ENCODE data around the gene OR10A7. TPM values are rescaled to one million over a fixed set of nuclear protein-coding genes. Genes with fewer than 3 reads are reported as not detected.

OR10A7 gene
- polyA plus RNA-seq, 4 donors, result not detected

Other genes starting within 250 kb of the OR10A7 start
- 1 to 10 TPM in 2 of 4 donors, under 1 TPM in 2; 0.45 to 1.6 (median 0.97) TPM for gene TESPA1, start 236.3 kb upstream of the OR10A7 start, polyA plus RNA-seq
- not detected for gene NEUROD4, start 201.1 kb upstream of the OR10A7 start, polyA plus RNA-seq
- gene OR9K2, start 94.6 kb upstream of the OR10A7 start, polyA plus RNA-seq, result under 1 TPM in 1 of 4 donors, not detected in 3; 0.01 TPM
- not detected for gene OR6C74, start 23.6 kb downstream of the OR10A7 start, polyA plus RNA-seq
- not detected for gene OR6C6, start 75.5 kb downstream of the OR10A7 start, polyA plus RNA-seq
- gene OR6C1, start 93.3 kb downstream of the OR10A7 start, polyA plus RNA-seq, result not detected
- not detected for gene OR6C3, start 109.7 kb downstream of the OR10A7 start, polyA plus RNA-seq
- gene OR6C75, start 141.9 kb downstream of the OR10A7 start, polyA plus RNA-seq, result not detected
- not detected for gene OR6C65, start 179.5 kb downstream of the OR10A7 start, polyA plus RNA-seq
- not detected for gene OR6C76, start 205.2 kb downstream of the OR10A7 start, polyA plus RNA-seq
- not detected for gene OR6C2, start 223.1 kb downstream of the OR10A7 start, polyA plus RNA-seq
- not detected for gene OR6C70, start 249.1 kb downstream of the OR10A7 start, polyA plus RNA-seq

All from small intestine (tissue), 4 donors.